G401 (cell line): ENCODE data around the gene TSSC4. TPM values are rescaled to one million over a fixed set of nuclear protein-coding genes. Genes with fewer than 3 reads are reported as not detected.
A peak's percentile ranks its signal among the peaks of the same experiment; 100 is the strongest.

Experiments used
- DNase-seq: peaks from one replicate; pipeline ENCODE4 v3.0.0-alpha.2; 2015; ENCODE audit warnings: low spot score
- in situ Hi-C: cut with HindIII; loops from 2 replicates; pipeline ENCODE4 v1.10.0; 2016; ENCODE audit warnings: low sequenced_read_pairs, mixed read lengths
- total RNA-seq: library from RNA; depleted of rRNA; stranded (reverse); fragments of >200 nt; shearing (Covaris generic); gene quantifications from 2 replicates; pipeline ENCODE4 v1.2.3, GENCODE V29; 2014

TSSC4 gene
- total RNA-seq, 1 experiment from 2014 or later, result 46.1 TPM

- no peak for DNase-seq
- in situ Hi-C loops, result no loop called here
Observed at GRCh38 chr11:2426221-2426620, 25.7 kb downstream of the TSSC4 start.

GRCh38 chr11:2426826-2427521 is 26.4 kb downstream of the TSSC4 start:
- in situ Hi-C loops, result no loop called here
- no peak for DNase-seq

GRCh38 chr11:2427721-2428321 is 27.3 kb downstream of the TSSC4 start:
- DNase-seq, result no peak
- in situ Hi-C loops, result no loop called here

GRCh38 chr11:2428322-2428795 is 27.8 kb downstream of the TSSC4 start:
- in situ Hi-C loops, result no loop called here
- DNase-seq, result peak; percentile 34

GRCh38 chr11:2431395-2431794 is 30.8 kb downstream of the TSSC4 start:
- DNase-seq, result no peak
- in situ Hi-C loops, result no loop called here

- in situ Hi-C loops, result no loop called here
- no peak for DNase-seq
Observed at GRCh38 chr11:2432171-2432621, 31.6 kb downstream of the TSSC4 start.

- in situ Hi-C loops, result no loop called here
- DNase-seq, result no peak
Observed at GRCh38 chr11:2432628-2433071, 32.1 kb downstream of the TSSC4 start.

GRCh38 chr11:2433106-2433925 is 32.8 kb downstream of the TSSC4 start:
- in situ Hi-C loops, result no loop called here
- no peak for DNase-seq

- no peak for DNase-seq
- in situ Hi-C loops, result no loop called here
Observed at GRCh38 chr11:2434008-2434407, 33.5 kb downstream of the TSSC4 start.

GRCh38 chr11:2434506-2435255 is 34.1 kb downstream of the TSSC4 start:
- in situ Hi-C loops, result no loop called here
- DNase-seq, result no peak

GRCh38 chr11:2435288-2436012 is 34.9 kb downstream of the TSSC4 start:
- in situ Hi-C loops, result no loop called here
- DNase-seq, result no peak

GRCh38 chr11:2436013-2436520 is 35.5 kb downstream of the TSSC4 start:
- no peak for DNase-seq
- in situ Hi-C loops, result no loop called here

- in situ Hi-C loops, result no loop called here
- DNase-seq, result no peak
Observed at GRCh38 chr11:2436521-2437031, 36.0 kb downstream of the TSSC4 start.

- no peak for DNase-seq
- in situ Hi-C loops, result no loop called here
Observed at GRCh38 chr11:2437516-2437915, 37.0 kb downstream of the TSSC4 start.

- DNase-seq, result no peak
- in situ Hi-C loops, result no loop called here
Observed at GRCh38 chr11:2439820-2440219, 39.3 kb downstream of the TSSC4 start.

- in situ Hi-C loops, result no loop called here
Observed at GRCh38 chr11:2440646-2441045, 40.1 kb downstream of the TSSC4 start.

GRCh38 chr11:2441171-2441570 is 40.6 kb downstream of the TSSC4 start:
- in situ Hi-C loops, result no loop called here
- no peak for DNase-seq

More at GRCh38 chr11:2440646-2441045, 40.1 kb downstream of the TSSC4 start:
- DNase-seq, result no peak

GRCh38 chr11:2442589-2442988 is 42.0 kb downstream of the TSSC4 start:
- no peak for DNase-seq
- in situ Hi-C loops, result no loop called here
